RWPE1 (cell line): ENCODE data around the gene ZNF124.
"Not testable (repeated sequence)": the region's sequence is repeated elsewhere in the genome, so short reads cannot be mapped to it uniquely, and the experiment has no call there.

Experiments used
- CTCF ChIA-PET: fragments of 350-600 bp; sonication (Branson Sonifier 250); formaldehyde crosslinking; extraction: SDS; loops from one replicate; lab custom pipeline; 2021; lab: Yijun Ruan, JAX
- POLR2A ChIA-PET: fragments of 400-600 bp; formaldehyde crosslinking; extraction: SDS; loops from one replicate; lab custom pipeline; 2020; ENCODE audit warnings: antibody characterized with exemption; ENCODE audit not compliant: low non-redundant PET; lab: Yijun Ruan, JAX
- DNase-seq: peaks from one replicate; pipeline ENCODE4 v3.0.0; 2012; ENCODE audit warnings: low spot score
- H3K27ac ChIP-seq: fragments of 450-650 bp; 2 replicates; pipeline ENCODE4 v1.5.1; 2017
- CTCF ChIP-seq: fragments of 450-650 bp; conservative IDR thresholded peaks from 2 replicates; pipeline ENCODE4 v1.5.1; 2017; ENCODE audit warnings: low read depth, mild to moderate bottlenecking

ZNF124 gene

DNA sequence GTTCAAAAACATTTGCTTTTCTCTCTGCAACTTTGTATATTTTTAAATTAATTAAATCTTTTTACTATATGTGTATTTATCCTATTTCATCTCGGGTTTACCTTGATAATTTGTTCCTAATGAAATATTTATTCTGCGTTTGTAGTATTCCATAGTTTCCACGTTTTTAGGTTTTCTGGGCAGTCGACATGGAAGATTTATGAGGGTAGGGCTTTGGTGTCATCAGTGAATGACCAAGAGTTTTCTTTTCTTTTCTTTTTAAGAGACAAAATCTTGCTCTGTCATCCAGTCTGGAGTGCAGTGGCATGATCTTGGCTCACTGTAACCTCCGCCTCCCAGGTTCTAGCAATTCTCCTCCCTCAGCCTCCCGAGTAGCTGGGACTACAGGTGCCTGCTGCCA lies 50.4 kb downstream of the ZNF124 start:
- ChIA-PET POLR2A (no interaction called here), CTCF (no interaction called here)
- DNase-seq = no peak
- TF ChIP-seq CTCF = no peak
- H3K27ac ChIP-seq = no peak overlapping the region

- DNase-seq, H3K27ac ChIP-seq, POLR2A ChIA-PET, CTCF ChIA-PET: not testable (repeated sequence)
Measured at GRCh38 chr1:247120408-247120668, 51.5 kb downstream of the ZNF124 start.

GRCh38 chr1:247119600-247120407 lies 52.0 kb downstream of the ZNF124 start:
- no peak overlapping the region for H3K27ac ChIP-seq
- no peak for DNase-seq
- no peak for TF ChIP-seq CTCF
- ChIA-PET POLR2A (no interaction called here), CTCF (no interaction called here)

GRCh38 chr1:247118946-247119446 lies 52.8 kb downstream of the ZNF124 start:
- H3K27ac ChIP-seq = no peak overlapping the region
- no peak for DNase-seq
- CTCF ChIA-PET = no interaction called here
- TF ChIP-seq CTCF = no peak
- POLR2A ChIA-PET = interaction anchor here (0.5 kb wide), 1 partner anchor 738 kb away, joined by 3 read pairs; the partner anchor contains the start of gene TRIM58

DNA sequence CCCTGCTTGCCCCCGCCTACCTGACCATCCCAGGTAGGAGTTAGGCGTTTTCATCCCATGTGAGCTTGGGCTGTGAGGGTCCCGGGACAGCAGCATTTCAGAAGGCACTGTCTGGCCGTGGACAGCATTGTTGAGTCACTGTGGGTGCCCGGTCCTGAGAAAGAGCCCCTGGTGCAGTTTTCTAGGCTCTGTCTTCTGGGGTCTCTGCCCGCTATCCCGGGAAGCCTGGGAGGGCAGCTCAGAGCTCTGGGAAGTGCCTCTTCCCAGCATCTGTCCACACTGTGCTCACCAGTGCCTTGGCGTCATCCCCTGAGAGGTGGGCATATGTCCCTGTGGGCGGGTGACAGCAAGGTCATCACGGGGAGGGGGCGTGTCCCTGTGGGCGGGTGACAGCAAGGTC lies 56.3 kb downstream of the ZNF124 start:
- CTCF ChIA-PET = no interaction called here

GRCh38 chr1:247115141-247115510 lies 56.7 kb downstream of the ZNF124 start:
- POLR2A ChIA-PET = no interaction called here
- no peak for TF ChIP-seq CTCF
- CTCF ChIA-PET = no interaction called here
- DNase-seq = no peak
- H3K27ac ChIP-seq = no peak overlapping the region

More for the DNA sequence above, 56.3 kb downstream of the ZNF124 start:
- no peak for DNase-seq
- H3K27ac ChIP-seq = no peak overlapping the region
- POLR2A ChIA-PET = no interaction called here
- TF ChIP-seq CTCF = no peak

DNA sequence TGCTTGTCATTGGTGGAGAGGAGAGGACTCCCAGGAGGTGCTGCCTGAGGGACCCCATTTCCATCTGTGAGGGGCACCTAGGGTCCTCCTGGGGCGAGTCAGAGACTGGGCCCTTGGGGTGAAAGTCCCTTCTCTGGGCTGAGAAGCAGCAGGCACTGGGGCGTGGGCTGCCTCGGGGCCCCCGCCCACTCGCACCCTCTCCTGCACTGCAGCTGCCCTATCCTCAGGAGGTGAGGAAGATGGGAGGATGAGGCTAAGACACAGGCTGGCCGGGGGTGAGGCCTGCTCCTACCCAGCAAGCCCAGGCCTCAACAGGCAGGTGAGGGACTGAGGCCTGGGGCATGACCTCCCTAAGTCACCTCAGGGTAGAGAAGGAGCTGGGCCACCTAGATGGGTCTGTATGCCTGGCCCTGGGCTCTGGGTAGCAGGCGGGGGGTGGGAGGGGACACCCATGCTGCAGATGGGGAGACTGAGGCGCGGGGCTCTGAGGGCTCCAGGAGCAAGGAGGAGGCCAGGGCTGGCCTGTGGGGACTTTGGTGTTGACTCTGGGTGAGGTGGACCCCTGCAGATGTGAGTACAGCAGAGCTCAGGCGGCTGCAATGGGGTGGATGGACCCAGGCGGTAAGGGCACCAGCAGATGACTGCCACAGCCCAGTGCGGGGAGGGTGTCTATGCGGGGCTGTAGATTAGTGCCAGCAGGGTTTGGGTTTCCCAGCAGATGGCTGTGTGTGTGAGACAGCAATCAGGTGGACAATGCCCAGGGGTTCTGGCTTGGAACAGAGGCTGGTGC lies 57.3 kb downstream of the ZNF124 start:
- ChIA-PET POLR2A (no interaction called here), CTCF (no interaction called here)
- no peak overlapping the region for H3K27ac ChIP-seq
- TF ChIP-seq CTCF = no peak
- DNase-seq = no peak
